ENCODE measurements around the gene CCER1.

CCER1 gene

GRCh38 chr12:90936230-90937005, 18.6 kb downstream of the CCER1 start:
- H3K27me3 ChIP-seq (ENCODE audit: control insufficient read depth in 5 of 5, insufficient read depth in 4 of 5, low read length in 5 of 5) = no peaks in the 10 kb centered on the region
- no peak overlapping the region for H3K4me3 ChIP-seq (ENCODE audit: low read depth in 1 of 5, low read length in 5 of 5)
- no peak overlapping the region for H3K27ac ChIP-seq (ENCODE audit: low read depth, low read length)
- peaks cover 0 to 9% (median 0%) of the 10 kb centered on the region in 5 donors for H3K4me1 ChIP-seq (ENCODE audit: control insufficient read depth in 5 of 5, insufficient read depth in 5 of 5, low read length in 5 of 5)
- H3K9ac ChIP-seq (ENCODE audit: low read length in 5 of 5) = no peak overlapping the region
- no peaks in the 10 kb centered on the region for H3K36me3 ChIP-seq (ENCODE audit: control insufficient read depth in 5 of 5, insufficient read depth in 5 of 5, low read length in 5 of 5)
- no peaks in the 10 kb centered on the region for H3K9me3 ChIP-seq (ENCODE audit: control insufficient read depth in 5 of 5, low read length in 5 of 5)

- no peak overlapping the region for H3K9ac ChIP-seq (ENCODE audit: low read length in 5 of 5)
- H3K4me1 ChIP-seq (ENCODE audit: control insufficient read depth in 5 of 5, insufficient read depth in 5 of 5, low read length in 5 of 5) = no peaks in the 10 kb centered on the region
- H3K4me3 ChIP-seq (ENCODE audit: low read depth in 1 of 5, low read length in 5 of 5) = no peak overlapping the region
- no peaks in the 10 kb centered on the region for H3K36me3 ChIP-seq (ENCODE audit: control insufficient read depth in 5 of 5, insufficient read depth in 5 of 5, low read length in 5 of 5)
- H3K27ac ChIP-seq (ENCODE audit: low read depth, low read length) = no peak overlapping the region
- H3K9me3 ChIP-seq (ENCODE audit: control insufficient read depth in 5 of 5, low read length in 5 of 5) = peaks cover 0 to 8% (median 0%) of the 10 kb centered on the region in 5 donors
- no peaks in the 10 kb centered on the region for H3K27me3 ChIP-seq (ENCODE audit: control insufficient read depth in 5 of 5, insufficient read depth in 4 of 5, low read length in 5 of 5)
Observed at GRCh38 chr12:90925562-90925961, 29.4 kb downstream of the CCER1 start.

GRCh38 chr12:90924406-90924805, 30.6 kb downstream of the CCER1 start:
- Histone ChIP-seq H3K27me3 (ENCODE audit: control insufficient read depth in 5 of 5, insufficient read depth in 4 of 5, low read length in 5 of 5) (no peaks in the 10 kb centered on the region), H3K27ac (ENCODE audit: low read depth, low read length) (no peak overlapping the region), H3K4me3 (ENCODE audit: low read depth in 1 of 5, low read length in 5 of 5) (no peak overlapping the region)

GRCh38 chr12:90922145-90922627, 32.8 kb downstream of the CCER1 start:
- H3K4me1 ChIP-seq (ENCODE audit: control insufficient read depth in 5 of 5, insufficient read depth in 5 of 5, low read length in 5 of 5) = no peaks in the 10 kb centered on the region
- peak overlapping the region; percentile 19 for H3K27ac ChIP-seq (ENCODE audit: low read depth, low read length)
- H3K27me3 ChIP-seq (ENCODE audit: control insufficient read depth in 5 of 5, insufficient read depth in 4 of 5, low read length in 5 of 5) = no peaks in the 10 kb centered on the region
- H3K9ac ChIP-seq (ENCODE audit: low read length in 5 of 5) = no peak overlapping the region
- no peaks in the 10 kb centered on the region for H3K36me3 ChIP-seq (ENCODE audit: control insufficient read depth in 5 of 5, insufficient read depth in 5 of 5, low read length in 5 of 5)
- H3K9me3 ChIP-seq (ENCODE audit: control insufficient read depth in 5 of 5, low read length in 5 of 5) = no peaks in the 10 kb centered on the region
- no peak overlapping the region for H3K4me3 ChIP-seq (ENCODE audit: low read depth in 1 of 5, low read length in 5 of 5)

More at GRCh38 chr12:90924406-90924805, 30.6 kb downstream of the CCER1 start:
- H3K4me1 ChIP-seq (ENCODE audit: control insufficient read depth in 5 of 5, insufficient read depth in 5 of 5, low read length in 5 of 5) = no peaks in the 10 kb centered on the region
- H3K36me3 ChIP-seq (ENCODE audit: control insufficient read depth in 5 of 5, insufficient read depth in 5 of 5, low read length in 5 of 5) = no peaks in the 10 kb centered on the region
- H3K9me3 ChIP-seq (ENCODE audit: control insufficient read depth in 5 of 5, low read length in 5 of 5) = peaks cover 0 to 4% (median 0%) of the 10 kb centered on the region in 5 donors
- no peak overlapping the region for H3K9ac ChIP-seq (ENCODE audit: low read length in 5 of 5)

- no peaks in the 10 kb centered on the region for H3K27me3 ChIP-seq (ENCODE audit: control insufficient read depth in 5 of 5, insufficient read depth in 4 of 5, low read length in 5 of 5)
- H3K36me3 ChIP-seq (ENCODE audit: control insufficient read depth in 5 of 5, insufficient read depth in 5 of 5, low read length in 5 of 5) = no peaks in the 10 kb centered on the region
- H3K9ac ChIP-seq (ENCODE audit: low read length in 5 of 5) = no peak overlapping the region
- no peaks in the 10 kb centered on the region for H3K4me1 ChIP-seq (ENCODE audit: control insufficient read depth in 5 of 5, insufficient read depth in 5 of 5, low read length in 5 of 5)
- no peak overlapping the region for H3K27ac ChIP-seq (ENCODE audit: low read depth, low read length)
- H3K9me3 ChIP-seq (ENCODE audit: control insufficient read depth in 5 of 5, low read length in 5 of 5) = no peaks in the 10 kb centered on the region
- H3K4me3 ChIP-seq (ENCODE audit: low read depth in 1 of 5, low read length in 5 of 5) = no peak overlapping the region
Observed at GRCh38 chr12:90921536-90921935, 33.4 kb downstream of the CCER1 start.

GRCh38 chr12:90920222-90920621, 34.8 kb downstream of the CCER1 start:
- Histone ChIP-seq H3K9me3 (ENCODE audit: control insufficient read depth in 5 of 5, low read length in 5 of 5) (no peaks in the 10 kb centered on the region), H3K9ac (ENCODE audit: low read length in 5 of 5) (no peak overlapping the region), H3K27me3 (ENCODE audit: control insufficient read depth in 5 of 5, insufficient read depth in 4 of 5, low read length in 5 of 5) (no peaks in the 10 kb centered on the region), H3K4me3 (ENCODE audit: low read depth in 1 of 5, low read length in 5 of 5) (no peak overlapping the region), H3K27ac (ENCODE audit: low read depth, low read length) (no peak overlapping the region), H3K4me1 (ENCODE audit: control insufficient read depth in 5 of 5, insufficient read depth in 5 of 5, low read length in 5 of 5) (no peaks in the 10 kb centered on the region), H3K36me3 (ENCODE audit: control insufficient read depth in 5 of 5, insufficient read depth in 5 of 5, low read length in 5 of 5) (no peaks in the 10 kb centered on the region)

GRCh38 chr12:90917431-90917830, 37.5 kb downstream of the CCER1 start:
- H3K36me3 ChIP-seq (ENCODE audit: control insufficient read depth in 5 of 5, insufficient read depth in 5 of 5, low read length in 5 of 5) = no peaks in the 10 kb centered on the region
- H3K27ac ChIP-seq (ENCODE audit: low read depth, low read length) = no peak overlapping the region
- H3K9me3 ChIP-seq (ENCODE audit: control insufficient read depth in 5 of 5, low read length in 5 of 5) = no peaks in the 10 kb centered on the region
- no peak overlapping the region for H3K4me3 ChIP-seq (ENCODE audit: low read depth in 1 of 5, low read length in 5 of 5)
- H3K27me3 ChIP-seq (ENCODE audit: control insufficient read depth in 5 of 5, insufficient read depth in 4 of 5, low read length in 5 of 5) = no peaks in the 10 kb centered on the region
- no peaks in the 10 kb centered on the region for H3K4me1 ChIP-seq (ENCODE audit: control insufficient read depth in 5 of 5, insufficient read depth in 5 of 5, low read length in 5 of 5)
- H3K9ac ChIP-seq (ENCODE audit: low read length in 5 of 5) = no peak overlapping the region

GRCh38 chr12:90916516-90916915, 38.5 kb downstream of the CCER1 start:
- no peaks in the 10 kb centered on the region for H3K4me1 ChIP-seq (ENCODE audit: control insufficient read depth in 5 of 5, insufficient read depth in 5 of 5, low read length in 5 of 5)
- no peak overlapping the region for H3K9ac ChIP-seq (ENCODE audit: low read length in 5 of 5)

GRCh38 chr12:90915353-90915752, 39.6 kb downstream of the CCER1 start:
- H3K4me3 ChIP-seq (ENCODE audit: low read depth in 1 of 5, low read length in 5 of 5) = no peak overlapping the region
- no peaks in the 10 kb centered on the region for H3K27me3 ChIP-seq (ENCODE audit: control insufficient read depth in 5 of 5, insufficient read depth in 4 of 5, low read length in 5 of 5)
- H3K9ac ChIP-seq (ENCODE audit: low read length in 5 of 5) = no peak overlapping the region
- no peak overlapping the region for H3K27ac ChIP-seq (ENCODE audit: low read depth, low read length)
- no peaks in the 10 kb centered on the region for H3K4me1 ChIP-seq (ENCODE audit: control insufficient read depth in 5 of 5, insufficient read depth in 5 of 5, low read length in 5 of 5)
- H3K9me3 ChIP-seq (ENCODE audit: control insufficient read depth in 5 of 5, low read length in 5 of 5) = no peaks in the 10 kb centered on the region
- H3K36me3 ChIP-seq (ENCODE audit: control insufficient read depth in 5 of 5, insufficient read depth in 5 of 5, low read length in 5 of 5) = no peaks in the 10 kb centered on the region

More at GRCh38 chr12:90916516-90916915, 38.5 kb downstream of the CCER1 start:
- Histone ChIP-seq H3K27ac (ENCODE audit: low read depth, low read length) (no peak overlapping the region), H3K36me3 (ENCODE audit: control insufficient read depth in 5 of 5, insufficient read depth in 5 of 5, low read length in 5 of 5) (no peaks in the 10 kb centered on the region), H3K4me3 (ENCODE audit: low read depth in 1 of 5, low read length in 5 of 5) (no peak overlapping the region), H3K9me3 (ENCODE audit: control insufficient read depth in 5 of 5, low read length in 5 of 5) (no peaks in the 10 kb centered on the region), H3K27me3 (ENCODE audit: control insufficient read depth in 5 of 5, insufficient read depth in 4 of 5, low read length in 5 of 5) (no peaks in the 10 kb centered on the region)

GRCh38 chr12:90910958-90911357, 44.0 kb downstream of the CCER1 start:
- H3K27ac ChIP-seq (ENCODE audit: low read depth, low read length) = no peak overlapping the region
- no peak overlapping the region for H3K9ac ChIP-seq (ENCODE audit: low read length in 5 of 5)

More at GRCh38 chr12:90910958-90911357, 44.0 kb downstream of the CCER1 start:
- Histone ChIP-seq H3K9me3 (ENCODE audit: control insufficient read depth in 5 of 5, low read length in 5 of 5) (no peaks in the 10 kb centered on the region), H3K4me3 (ENCODE audit: low read depth in 1 of 5, low read length in 5 of 5) (no peak overlapping the region), H3K27me3 (ENCODE audit: control insufficient read depth in 5 of 5, insufficient read depth in 4 of 5, low read length in 5 of 5) (no peaks in the 10 kb centered on the region), H3K36me3 (ENCODE audit: control insufficient read depth in 5 of 5, insufficient read depth in 5 of 5, low read length in 5 of 5) (no peaks in the 10 kb centered on the region), H3K4me1 (ENCODE audit: control insufficient read depth in 5 of 5, insufficient read depth in 5 of 5, low read length in 5 of 5) (no peaks in the 10 kb centered on the region)

Data from subcutaneous abdominal adipose tissue (tissue), 5 donors.